Upper lobe of left lung (tissue), 4 donors: ENCODE results near the gene PLA2G2A.

Experiments
- CTCF ChIP-seq, 6 experiments: fragments of 450-650 bp in 4 of 6; fragments of 200-600 bp in 2 of 6; sonication (generic) in 2 of 6; IDR thresholded peaks; one replicate each; pipeline ENCODE4 v1.5.1; 2016 to 2019; ENCODE audit warnings: antibody characterized with exemption in 6 of 6
- EP300 ChIP-seq, 4 donors: sonication (generic); formaldehyde crosslinking; IDR thresholded peaks; one replicate each; pipeline ENCODE4 v1.5.1; 2017; ENCODE audit warnings: antibody characterized with exemption in 4 of 4, control low read depth in 2 of 4
- POLR2A ChIP-seq, 4 donors: fragments of 450-650 bp; IDR thresholded peaks; one replicate each; pipeline ENCODE4 v1.5.1; 2016 to 2017; ENCODE audit warnings: antibody characterized with exemption in 4 of 4, mild to moderate bottlenecking in 2 of 4
- POLR2AphosphoS5 ChIP-seq, 2 donors: sonication (generic); formaldehyde crosslinking; IDR thresholded peaks; one replicate each; pipeline ENCODE4 v1.5.1; 2017; ENCODE audit warnings: antibody characterized with exemption in 2 of 2

GRCh38 chr1:20008391-20008841, 29.0 kb upstream of the PLA2G2A start:
- TF ChIP-seq CTCF (IDR thresholded peaks at IDR 0.05) (no peak), POLR2A (IDR thresholded peaks at IDR 0.05) (no peak), POLR2AphosphoS5 (IDR thresholded peaks at IDR 0.05) (no peak), EP300 (IDR thresholded peaks at IDR 0.05) (peak in 1 of 4 donors; percentile 7)
